MCF 10A (cell line): ENCODE data around the gene AS3MT. TPM values are rescaled to one million over a fixed set of nuclear protein-coding genes. Genes with fewer than 3 reads are reported as not detected.

ENCODE experiments used
- BruUV-seq: library from RNA; stranded (reverse); fragments of 400-500 nt; replicated peaks from 2 replicates; lab custom pipeline; 2021; lab: Mats Ljungman, UMichigan
- CTCF ChIA-PET: fragments of 300-600 bp; sonication (Branson Sonifier 250); formaldehyde crosslinking; extraction: SDS; loops from one replicate; lab custom pipeline; 2021; ENCODE audit warnings: antibody characterized with exemption, inconsistent platforms; lab: Yijun Ruan, JAX
- POLR2A ChIA-PET: fragments of 300-600, 350-650 bp; sonication (Branson Sonifier 250); formaldehyde crosslinking; extraction: SDS; loops from one replicate; lab custom pipeline; 2020; ENCODE audit warnings: antibody characterized with exemption, inconsistent platforms; lab: Yijun Ruan, JAX
- DNase-seq: peaks from one replicate; pipeline ENCODE4 v3.0.0-alpha.2; 2018; ENCODE audit not compliant: unreplicated experiment
- H3K27ac Mint-ChIP-seq: one replicate; pipeline ENCODE4 v1.8.0; 2022; ENCODE audit warnings: mild to moderate bottlenecking, low read depth, mixed read lengths; ENCODE audit not compliant: unreplicated experiment
- H3K27me3 Mint-ChIP-seq: one replicate; pipeline ENCODE4 v1.8.0; 2022; ENCODE audit warnings: mixed read lengths; ENCODE audit not compliant: insufficient read depth, unreplicated experiment
- H3K36me3 Mint-ChIP-seq: one replicate; pipeline ENCODE4 v1.8.0; 2022; ENCODE audit warnings: mild to moderate bottlenecking, moderate library complexity, mixed read lengths; ENCODE audit not compliant: insufficient read depth, unreplicated experiment
- H3K4me1 Mint-ChIP-seq: one replicate; pipeline ENCODE4 v1.8.0; 2022; ENCODE audit warnings: mixed read lengths; ENCODE audit not compliant: insufficient read depth, unreplicated experiment
- H3K4me3 Mint-ChIP-seq: one replicate; pipeline ENCODE4 v1.8.0; 2022; ENCODE audit warnings: mild to moderate bottlenecking, moderate library complexity, mixed read lengths; ENCODE audit not compliant: unreplicated experiment
- H3K9me3 Mint-ChIP-seq: one replicate; pipeline ENCODE4 v1.8.0; 2022; ENCODE audit warnings: mixed read lengths; ENCODE audit not compliant: unreplicated experiment
- intact Hi-C: fragments of 100-400 bp; cut with micrococcal nuclease; formaldehyde crosslinking; loops from 2 replicates; pipeline ENCODE4 v1.14.1; 2022
- total RNA-seq: library from RNA; stranded (reverse); gene quantifications from 2 replicates; pipeline ENCODE4 v1.2.3, GENCODE V29; 2022
- TF ChIP-seq, protein P1 (sequence below): fragments of 200-600 bp; IDR thresholded peaks from one replicate; pipeline ENCODE4 v1.8.0; 2022; ENCODE audit warnings: antibody characterized with exemption, mild to moderate bottlenecking; ENCODE audit not compliant: unreplicated experiment

AS3MT gene
- total RNA-seq, 1 experiment from 2014 or later, result 0.26 TPM

DNA sequence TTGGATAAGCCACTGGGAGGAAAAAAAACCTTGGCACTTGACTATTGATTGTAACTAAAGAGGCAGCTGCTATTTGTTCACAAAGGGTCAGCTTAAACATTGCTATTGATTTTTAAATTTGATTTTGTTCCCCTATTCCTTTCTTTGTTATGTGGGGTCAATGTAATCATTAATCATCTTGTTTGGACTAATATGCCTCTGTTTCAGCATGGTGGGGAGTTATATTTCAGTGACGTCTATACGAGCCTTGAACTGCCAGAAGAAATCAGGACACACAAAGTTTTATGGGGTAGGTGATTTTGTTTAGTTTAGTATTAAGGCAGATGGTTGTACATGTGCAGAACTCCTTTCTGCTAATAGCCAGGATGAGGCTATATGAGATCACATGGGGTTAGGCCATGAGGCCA lies 7.5 kb downstream of the AS3MT start:
- Mint-ChIP-seq H3K9me3 (no peaks in the 10 kb centered on the region), H3K27ac (no peak overlapping the region), H3K36me3 (no peaks in the 10 kb centered on the region), H3K4me1 (no peaks in the 10 kb centered on the region), H3K4me3 (no peak overlapping the region), H3K27me3 (no peaks in the 10 kb centered on the region)
- no peak for DNase-seq
- ChIA-PET POLR2A (interaction anchor here (0.6 to 0.9 kb wide), 2 partner anchors 25 to 194 kb away, joined by 3 read pairs; no protein-coding TSS in a partner anchor), CTCF (interaction anchor here (1.2 kb wide), 1 partner anchor 42 kb away, joined by 3 read pairs; no protein-coding TSS in a partner anchor)
- TF ChIP-seq, protein P1, sequence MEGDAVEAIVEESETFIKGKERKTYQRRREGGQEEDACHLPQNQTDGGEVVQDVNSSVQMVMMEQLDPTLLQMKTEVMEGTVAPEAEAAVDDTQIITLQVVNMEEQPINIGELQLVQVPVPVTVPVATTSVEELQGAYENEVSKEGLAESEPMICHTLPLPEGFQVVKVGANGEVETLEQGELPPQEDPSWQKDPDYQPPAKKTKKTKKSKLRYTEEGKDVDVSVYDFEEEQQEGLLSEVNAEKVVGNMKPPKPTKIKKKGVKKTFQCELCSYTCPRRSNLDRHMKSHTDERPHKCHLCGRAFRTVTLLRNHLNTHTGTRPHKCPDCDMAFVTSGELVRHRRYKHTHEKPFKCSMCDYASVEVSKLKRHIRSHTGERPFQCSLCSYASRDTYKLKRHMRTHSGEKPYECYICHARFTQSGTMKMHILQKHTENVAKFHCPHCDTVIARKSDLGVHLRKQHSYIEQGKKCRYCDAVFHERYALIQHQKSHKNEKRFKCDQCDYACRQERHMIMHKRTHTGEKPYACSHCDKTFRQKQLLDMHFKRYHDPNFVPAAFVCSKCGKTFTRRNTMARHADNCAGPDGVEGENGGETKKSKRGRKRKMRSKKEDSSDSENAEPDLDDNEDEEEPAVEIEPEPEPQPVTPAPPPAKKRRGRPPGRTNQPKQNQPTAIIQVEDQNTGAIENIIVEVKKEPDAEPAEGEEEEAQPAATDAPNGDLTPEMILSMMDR, result no peak
- intact Hi-C loops, result no loop called here
- BruUV-seq, result no TSS peak

DNA sequence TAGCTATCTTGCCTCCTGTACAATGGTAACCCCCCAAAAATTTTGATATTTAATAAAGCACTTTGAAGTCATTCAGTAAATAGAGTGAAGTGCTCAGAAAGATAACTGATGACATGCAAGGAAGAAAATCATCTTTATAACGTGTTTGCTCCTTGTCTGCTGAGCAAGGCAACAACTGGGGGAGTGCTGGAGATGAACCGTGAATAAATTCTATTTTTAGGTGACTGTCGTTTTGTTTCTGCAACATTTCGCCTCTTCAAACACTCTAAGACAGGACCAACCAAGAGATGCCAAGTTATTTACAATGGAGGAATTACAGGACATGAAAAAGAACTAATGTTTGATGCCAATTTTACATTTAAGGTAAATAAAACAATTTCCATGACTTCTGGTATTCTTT lies 9.4 kb downstream of the AS3MT start:
- CTCF ChIA-PET, result interaction anchor here (1.5 kb wide), 1 partner anchor 24 kb away, joined by 6 read pairs; no protein-coding TSS in a partner anchor
- TF ChIP-seq, protein P1, result no peak
- POLR2A ChIA-PET, result no interaction called here
- H3K9me3 Mint-ChIP-seq, result no peaks in the 10 kb centered on the region
- intact Hi-C loops, result no loop called here
- no TSS peak for BruUV-seq
- no peaks in the 10 kb centered on the region for H3K36me3 Mint-ChIP-seq
- no peaks in the 10 kb centered on the region for H3K27me3 Mint-ChIP-seq
- H3K4me1 Mint-ChIP-seq, result no peaks in the 10 kb centered on the region
- no peak overlapping the region for H3K4me3 Mint-ChIP-seq
- DNase-seq, result no peak
- H3K27ac Mint-ChIP-seq, result no peak overlapping the region

DNA sequence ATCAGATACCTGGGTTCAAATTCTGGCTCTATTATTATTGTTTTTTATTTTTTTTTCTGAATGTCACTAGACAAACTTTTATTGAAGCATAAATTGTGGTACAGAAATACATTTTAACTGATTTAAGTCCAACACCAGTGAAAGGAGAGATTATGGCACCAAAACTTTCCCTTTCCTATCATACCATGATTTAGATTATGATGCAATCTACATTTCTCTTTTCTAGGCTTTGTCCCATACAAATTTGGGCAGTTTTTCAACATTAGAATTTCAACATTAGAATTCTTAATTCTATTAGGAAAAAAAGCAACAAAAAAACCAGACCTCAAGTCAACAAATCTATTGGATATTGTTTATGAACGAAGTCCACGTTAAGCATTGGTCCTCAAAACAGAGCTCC lies 11.0 kb downstream of the AS3MT start:
- intact Hi-C loops, result no loop called here
- TF ChIP-seq, protein P1, result no peak
- ChIA-PET CTCF (no interaction called here), POLR2A (no interaction called here)
- Mint-ChIP-seq H3K27me3 (no peaks in the 10 kb centered on the region), H3K4me1 (no peaks in the 10 kb centered on the region), H3K36me3 (peaks cover 4% of the 10 kb centered on the region), H3K9me3 (no peaks in the 10 kb centered on the region), H3K4me3 (no peak overlapping the region), H3K27ac (no peak overlapping the region)
- no TSS peak for BruUV-seq
- DNase-seq, result no peak

DNA sequence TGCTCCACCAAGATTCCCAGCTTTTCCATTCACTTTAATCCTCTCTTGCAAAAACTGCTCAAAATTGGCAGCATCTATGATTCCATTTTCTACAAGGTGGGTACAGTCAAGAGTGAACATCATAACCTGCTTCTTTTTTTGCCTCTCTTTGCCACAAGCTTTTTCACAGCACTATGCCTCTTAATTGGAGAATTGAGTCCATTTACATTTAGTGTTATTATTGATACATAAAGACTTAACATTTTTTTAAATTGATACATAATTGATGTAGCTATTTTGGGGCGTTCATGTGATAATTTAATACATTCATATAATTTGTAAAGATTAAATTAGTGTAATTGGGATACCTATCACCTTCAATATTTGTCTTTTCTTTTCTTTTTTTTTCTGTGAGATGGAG lies 18.8 kb downstream of the AS3MT start:
- POLR2A ChIA-PET, result no interaction called here
- CTCF ChIA-PET, result interaction anchor here (0.6 to 1.0 kb wide), 5 partner anchors 14 to 219 kb away, joined by 3 to 4 read pairs (median 3); no protein-coding TSS in a partner anchor
- no peak for DNase-seq
- Mint-ChIP-seq H3K9me3 (no peaks in the 10 kb centered on the region), H3K4me3 (no peak overlapping the region), H3K27ac (no peak overlapping the region), H3K27me3 (no peaks in the 10 kb centered on the region), H3K36me3 (peaks cover 4% of the 10 kb centered on the region), H3K4me1 (no peaks in the 10 kb centered on the region)
- no TSS peak for BruUV-seq
- TF ChIP-seq, protein P1, result no peak
- intact Hi-C loops, result no loop called here
